Measurements from ENCODE around the gene DOP1B.

DNA sequence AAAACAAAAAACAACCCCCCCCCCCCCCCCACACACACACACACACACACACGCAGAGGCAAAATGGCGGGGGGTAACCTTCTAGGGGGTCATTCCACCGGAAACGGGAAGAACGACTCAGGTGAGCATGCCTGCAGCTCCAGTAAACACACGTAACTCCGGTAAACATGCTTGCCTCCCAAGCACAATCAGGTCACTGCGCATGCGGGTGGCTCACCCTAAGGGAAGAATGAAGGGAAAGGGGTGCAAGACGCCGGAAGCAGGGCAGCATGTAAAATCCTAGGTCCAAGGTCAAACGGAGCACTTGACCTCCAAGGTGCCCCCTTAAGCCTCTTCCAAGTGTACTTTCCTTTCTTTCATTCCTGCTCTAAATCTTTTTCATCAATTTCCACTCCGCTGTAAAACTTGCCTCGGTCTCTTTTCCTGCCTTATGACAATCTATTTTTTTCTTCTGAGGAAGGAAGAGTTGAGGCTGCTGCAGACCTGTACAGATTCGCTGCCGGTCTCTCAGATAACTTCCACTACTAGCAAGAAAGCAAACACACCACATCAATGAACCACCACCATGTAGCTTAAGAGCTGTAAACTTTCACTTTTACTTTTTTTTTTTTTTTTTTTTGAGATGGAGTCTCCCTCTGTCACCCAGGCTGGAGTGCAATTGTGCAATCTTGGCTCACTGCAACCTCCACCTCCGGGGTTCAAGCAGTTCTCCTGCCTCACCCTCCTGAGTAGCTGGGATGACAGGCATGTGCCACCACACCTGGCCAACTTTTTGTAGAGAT, 42.8 kb upstream of the DOP1B start:
- TF ChIP-seq CTCF (IDR thresholded peaks at IDR 0.05; ENCODE audit: low read length) (no peak), EZH2 (optimal IDR thresholded peaks at IDR 0.05; ENCODE audit: low read depth, low read length) (no peak)

Measured in MM.1S (cell line).